OCI-LY1 (cell line): Measurements from ENCODE around the gene FNIP1.
A peak's percentile ranks its signal among the peaks of the same experiment; 100 is the strongest.
"Not testable (repeated sequence)": the region's sequence is repeated elsewhere in the genome, so short reads cannot be mapped to it uniquely, and the experiment has no call there.

ENCODE experiments used
- H2AFZ ChIP-seq: fragments of 200-600 bp; sonication (generic), shearing (Covaris generic); 2 replicates; pipeline ENCODE4 v1.6.0; 2014; ENCODE audit warnings: antibody characterized with exemption, mild to moderate bottlenecking, low read length
- H3F3A ChIP-seq: fragments of 200-600 bp; sonication (generic), shearing (Covaris generic); 2 replicates; pipeline ENCODE4 v1.6.0; 2014; ENCODE audit warnings: mild to moderate bottlenecking, antibody characterized with exemption, low read length, moderate library complexity; ENCODE audit not compliant: insufficient read depth
- H3K27ac ChIP-seq: fragments of 200-600 bp; sonication (generic); 2 replicates; pipeline ENCODE4 v1.5.1; 2014; ENCODE audit warnings: low read length, mixed run types, mild to moderate bottlenecking, low read depth; ENCODE audit not compliant: poor library complexity, severe bottlenecking
- H3K27me3 ChIP-seq: fragments of 200-600 bp; sonication (generic); 2 replicates; pipeline ENCODE4 v1.6.0; 2014; ENCODE audit warnings: antibody characterized with exemption, mild to moderate bottlenecking, low read length, moderate library complexity; ENCODE audit not compliant: insufficient read depth
- H3K36me3 ChIP-seq: fragments of 200-600 bp; sonication (generic); 2 replicates; pipeline ENCODE4 v1.6.1; 2014; ENCODE audit warnings: mild to moderate bottlenecking, antibody characterized with exemption, low read length, moderate library complexity, mixed read lengths; ENCODE audit not compliant: insufficient read depth
- H3K4me1 ChIP-seq: fragments of 200-600 bp; sonication (generic); 2 replicates; pipeline ENCODE4 v1.5.1; 2014; ENCODE audit warnings: mild to moderate bottlenecking, low read length, moderate library complexity; ENCODE audit not compliant: insufficient read depth, severe bottlenecking
- H3K4me2 ChIP-seq: fragments of 200-600 bp; sonication (generic), shearing (Covaris generic); 2 replicates; pipeline ENCODE4 v1.6.1; 2014; ENCODE audit warnings: low read length
- H3K4me3 ChIP-seq: fragments of 200-600 bp; sonication (generic); 2 replicates; pipeline ENCODE4 v1.5.1; 2014; ENCODE audit warnings: low read length, low read depth, mild to moderate bottlenecking, mixed read lengths; ENCODE audit not compliant: poor library complexity, severe bottlenecking
- H3K79me2 ChIP-seq: fragments of 200-600 bp; shearing (Covaris generic); 2 replicates; pipeline ENCODE4 v1.6.1; 2016; ENCODE audit warnings: mixed run types, low read length, mixed read lengths; ENCODE audit not compliant: insufficient read depth
- H3K9ac ChIP-seq: fragments of 200-600 bp; sonication (generic), shearing (Covaris generic); 2 replicates; pipeline ENCODE4 v1.6.1; 2014; ENCODE audit warnings: mild to moderate bottlenecking, low read length, mixed read lengths
- H3K9me2 ChIP-seq: fragments of 200-600 bp; sonication (generic), shearing (Covaris generic); 2 replicates; pipeline ENCODE4 v1.6.1; 2014; ENCODE audit warnings: low read depth, mild to moderate bottlenecking, low read length, mixed read lengths
- H3K9me3 ChIP-seq: fragments of 200-600 bp; shearing (Covaris generic); 2 replicates; pipeline ENCODE4 v1.6.1; 2014; ENCODE audit warnings: low read length, mixed read lengths
- H4K20me1 ChIP-seq: fragments of 200-600 bp; sonication (generic), shearing (Covaris generic); 2 replicates; pipeline ENCODE4 v1.6.0; 2016; ENCODE audit warnings: mild to moderate bottlenecking, low read length; ENCODE audit not compliant: insufficient read depth
- EZH2 ChIP-seq: fragments of 200-600 bp; sonication (generic), shearing (Covaris generic); IDR thresholded peaks from 2 replicates; pipeline ENCODE4 v1.8.0; 2017; ENCODE audit warnings: borderline replicate concordance, mixed run types, mild to moderate bottlenecking, antibody characterized with exemption, low read length, moderate library complexity, mixed read lengths
- TF ChIP-seq, protein P1 (sequence below): fragments of 200-600 bp; sonication (generic), shearing (Covaris generic); IDR thresholded peaks from 2 replicates; pipeline ENCODE4 v1.5.1; 2017; ENCODE audit warnings: mild to moderate bottlenecking, antibody characterized with exemption, low read length, moderate library complexity, mixed read lengths

The FNIP1 gene

DNA sequence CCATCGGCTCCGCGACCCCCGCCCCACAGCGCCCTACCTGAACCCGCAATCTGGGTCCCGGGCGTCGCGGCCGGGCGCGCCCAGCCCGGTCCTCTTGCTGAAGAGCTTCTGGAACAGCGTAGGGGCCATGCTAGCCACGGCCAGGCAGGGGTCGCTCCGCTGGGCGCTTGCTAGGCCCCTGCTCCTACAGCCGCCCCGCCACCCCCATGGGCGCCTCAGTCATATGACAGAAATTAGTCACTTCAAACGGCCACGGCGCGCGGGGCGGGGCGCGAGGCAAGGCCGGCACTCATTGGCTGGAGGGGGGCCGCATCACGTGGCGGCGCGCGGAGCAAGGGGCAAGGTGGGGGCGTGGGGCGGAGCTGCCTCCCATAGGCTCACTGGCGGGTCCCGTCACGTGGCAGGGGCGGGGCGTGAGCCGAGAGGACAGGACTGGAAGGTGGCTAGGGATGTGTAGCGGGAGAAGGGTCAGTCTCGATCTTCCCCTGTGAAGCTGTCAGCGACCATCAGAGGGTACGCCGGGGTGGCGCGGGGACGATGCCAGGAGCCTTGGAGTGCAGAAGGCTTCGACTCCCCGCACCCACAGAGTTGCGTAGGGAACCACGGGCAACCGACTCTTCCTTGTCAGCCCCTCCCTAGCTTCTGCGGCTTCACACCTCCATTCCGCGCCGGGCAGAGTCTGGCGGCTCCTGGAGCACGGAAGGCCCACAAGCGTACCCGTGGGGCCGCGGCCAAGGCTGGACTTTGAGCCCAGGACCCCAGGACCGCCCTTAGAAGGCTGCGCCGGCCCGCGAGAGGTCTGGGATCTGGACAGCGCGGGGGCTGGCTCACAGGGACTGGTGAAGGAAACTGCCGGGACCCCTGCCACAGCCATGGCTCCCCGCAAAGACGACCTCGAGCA lies at the start of gene FNIP1:
TSS of gene FNIP1 (minus strand) at position 225 of the 901 bp plus-strand sequence. CDS start at position 129, 96 bp downstream.
- no peak for TF ChIP-seq EZH2
- TF ChIP-seq, protein P1, sequence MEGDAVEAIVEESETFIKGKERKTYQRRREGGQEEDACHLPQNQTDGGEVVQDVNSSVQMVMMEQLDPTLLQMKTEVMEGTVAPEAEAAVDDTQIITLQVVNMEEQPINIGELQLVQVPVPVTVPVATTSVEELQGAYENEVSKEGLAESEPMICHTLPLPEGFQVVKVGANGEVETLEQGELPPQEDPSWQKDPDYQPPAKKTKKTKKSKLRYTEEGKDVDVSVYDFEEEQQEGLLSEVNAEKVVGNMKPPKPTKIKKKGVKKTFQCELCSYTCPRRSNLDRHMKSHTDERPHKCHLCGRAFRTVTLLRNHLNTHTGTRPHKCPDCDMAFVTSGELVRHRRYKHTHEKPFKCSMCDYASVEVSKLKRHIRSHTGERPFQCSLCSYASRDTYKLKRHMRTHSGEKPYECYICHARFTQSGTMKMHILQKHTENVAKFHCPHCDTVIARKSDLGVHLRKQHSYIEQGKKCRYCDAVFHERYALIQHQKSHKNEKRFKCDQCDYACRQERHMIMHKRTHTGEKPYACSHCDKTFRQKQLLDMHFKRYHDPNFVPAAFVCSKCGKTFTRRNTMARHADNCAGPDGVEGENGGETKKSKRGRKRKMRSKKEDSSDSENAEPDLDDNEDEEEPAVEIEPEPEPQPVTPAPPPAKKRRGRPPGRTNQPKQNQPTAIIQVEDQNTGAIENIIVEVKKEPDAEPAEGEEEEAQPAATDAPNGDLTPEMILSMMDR = no peak
- no peaks in the 10 kb centered on the region for H3K9me3 ChIP-seq
- H3K9me2 ChIP-seq = no peaks in the 10 kb centered on the region
- no peaks in the 10 kb centered on the region for H4K20me1 ChIP-seq
- no peaks in the 10 kb centered on the region for H3K36me3 ChIP-seq
- no peaks in the 10 kb centered on the region for H3K27me3 ChIP-seq
- H3K79me2 ChIP-seq = peaks cover 41% of the 10 kb centered on the region
- H3K4me3 ChIP-seq = peak within 1 kb of the TSS; percentile 96
- peak within 1 kb of the TSS; percentile 15; the same call in 1 of the 2 replicates for H2AFZ ChIP-seq
- H3F3A ChIP-seq = no peaks in the 10 kb centered on the region
- H3K27ac ChIP-seq = peak within 1 kb of the TSS; percentile 62
- peak within 1 kb of the TSS; percentile 90 for H3K9ac ChIP-seq
- peaks cover 32% of the 10 kb centered on the region for H3K4me1 ChIP-seq
- peak within 1 kb of the TSS; percentile 92 for H3K4me2 ChIP-seq

DNA sequence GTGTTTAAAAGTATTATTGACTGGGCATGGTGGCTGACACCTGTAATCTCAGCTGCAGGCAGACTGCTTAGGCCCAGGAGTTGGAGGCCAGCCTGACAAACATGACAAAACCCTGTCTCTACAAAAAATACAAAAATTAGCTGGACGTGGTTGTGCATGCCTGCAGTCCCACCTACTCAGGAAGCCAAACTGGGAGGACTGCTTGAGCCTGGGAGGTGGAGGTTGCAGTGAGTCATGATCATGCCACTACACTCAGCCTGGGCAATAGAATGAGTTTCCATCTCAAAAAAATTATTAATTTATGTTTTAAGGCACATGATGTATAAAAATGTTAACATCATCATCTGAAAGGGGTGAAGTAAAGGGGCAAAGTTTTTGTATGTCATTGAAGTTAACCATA lies 49.7 kb upstream of the FNIP1 start:
- H4K20me1 ChIP-seq = no peaks in the 10 kb centered on the region
- no peak for TF ChIP-seq EZH2
- TF ChIP-seq, protein P1 = no peak
- no peaks in the 10 kb centered on the region for H3F3A ChIP-seq
- no peaks in the 10 kb centered on the region for H3K27me3 ChIP-seq
- no peak overlapping the region for H3K9ac ChIP-seq
- H3K9me3 ChIP-seq = peaks cover 18% of the 10 kb centered on the region; the same call in 1 of the 2 replicates
- H3K36me3 ChIP-seq = no peaks in the 10 kb centered on the region
- H3K4me2 ChIP-seq = no peak overlapping the region
- H3K4me1 ChIP-seq = no peaks in the 10 kb centered on the region
- H3K4me3 ChIP-seq = no peak overlapping the region
- no peak overlapping the region for H3K27ac ChIP-seq
- H3K79me2 ChIP-seq = no peaks in the 10 kb centered on the region
- H3K9me2 ChIP-seq = no peaks in the 10 kb centered on the region
- no peak overlapping the region for H2AFZ ChIP-seq

DNA sequence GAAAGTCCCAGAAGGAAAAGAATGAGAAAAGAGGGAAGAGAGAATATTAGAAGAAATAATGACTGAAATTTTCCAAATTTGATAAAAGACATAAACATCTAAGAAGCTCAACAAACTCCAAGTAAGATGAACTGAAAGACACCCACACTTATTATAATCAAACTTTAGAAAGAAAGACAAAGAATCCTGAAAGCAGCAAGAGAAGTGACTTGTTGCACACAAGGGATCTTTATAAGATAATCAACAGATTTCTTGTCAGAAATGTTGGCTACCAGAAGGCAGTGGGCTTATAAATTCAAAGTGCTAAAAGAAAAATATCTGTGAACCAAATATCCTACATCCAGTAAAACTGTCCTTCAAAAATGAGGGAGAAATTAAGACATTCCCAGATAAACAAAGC lies 49.0 kb upstream of the FNIP1 start:
- H3K27ac ChIP-seq = no peak overlapping the region
- H2AFZ ChIP-seq = no peak overlapping the region
- H3F3A ChIP-seq = no peaks in the 10 kb centered on the region
- H3K9me3 ChIP-seq = peaks cover 18% of the 10 kb centered on the region; the same call in 1 of the 2 replicates
- no peaks in the 10 kb centered on the region for H3K36me3 ChIP-seq
- no peaks in the 10 kb centered on the region for H3K9me2 ChIP-seq
- H3K4me2 ChIP-seq = no peak overlapping the region
- H4K20me1 ChIP-seq = no peaks in the 10 kb centered on the region
- no peaks in the 10 kb centered on the region for H3K4me1 ChIP-seq
- H3K27me3 ChIP-seq = no peaks in the 10 kb centered on the region
- no peak overlapping the region for H3K9ac ChIP-seq
- no peaks in the 10 kb centered on the region for H3K79me2 ChIP-seq
- H3K4me3 ChIP-seq = no peak overlapping the region
- no peak for TF ChIP-seq EZH2
- TF ChIP-seq, protein P1 = no peak

DNA sequence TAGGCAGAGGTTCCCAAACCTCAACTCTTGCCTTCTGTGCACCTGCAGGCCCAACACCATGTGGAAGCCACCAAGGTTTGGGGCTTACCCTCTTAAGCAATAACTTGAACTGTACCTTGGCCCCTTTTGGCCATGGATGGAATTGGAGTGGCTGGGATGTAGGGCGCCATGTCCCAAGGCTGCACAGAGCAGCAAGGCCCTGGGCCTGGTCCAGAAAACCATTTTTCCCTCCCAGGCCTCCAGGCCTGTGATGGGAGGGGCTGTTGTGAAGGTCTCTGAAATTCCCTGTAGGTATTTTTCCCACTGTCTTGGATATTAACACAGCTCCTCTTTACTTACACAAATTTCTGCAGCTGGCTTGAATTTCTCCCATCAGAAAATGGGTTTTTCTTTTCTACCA lies 46.2 kb upstream of the FNIP1 start:
- H3K36me3 ChIP-seq, H3K27ac ChIP-seq, H3F3A ChIP-seq, H3K9ac ChIP-seq, H3K4me1 ChIP-seq, H3K27me3 ChIP-seq, H3K79me2 ChIP-seq, H3K4me3 ChIP-seq, H4K20me1 ChIP-seq, H3K9me2 ChIP-seq, H2AFZ ChIP-seq, H3K4me2 ChIP-seq: not testable (repeated sequence)
- H3K9me3 ChIP-seq = peaks cover 11% of the 10 kb centered on the region; the same call in 1 of the 2 replicates

DNA sequence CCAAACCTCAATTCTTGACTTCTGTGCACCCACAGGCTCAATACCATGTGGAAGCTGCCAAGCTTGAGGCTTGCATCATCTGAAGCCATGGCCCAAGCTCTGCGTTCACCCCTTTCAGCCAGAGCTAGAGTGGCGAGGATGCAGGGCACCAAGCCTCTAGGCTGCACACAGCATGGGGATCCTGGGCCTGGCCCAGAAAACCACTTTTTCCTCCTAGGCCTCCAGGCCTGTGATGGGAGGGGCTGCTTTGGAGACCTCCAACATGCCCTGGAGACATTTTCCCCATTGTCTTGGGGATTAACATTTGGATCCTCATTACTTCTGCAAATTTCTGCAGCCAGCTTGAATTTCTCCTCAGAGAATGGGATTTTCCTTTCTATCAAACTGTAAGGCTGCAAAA lies 35.9 kb upstream of the FNIP1 start:
- not testable (repeated sequence) for H3F3A ChIP-seq, H4K20me1 ChIP-seq

More for the DNA sequence above, 35.9 kb upstream of the FNIP1 start:
- H3K9ac ChIP-seq, H3K4me1 ChIP-seq, H3K27me3 ChIP-seq, H3K4me2 ChIP-seq, H2AFZ ChIP-seq, H3K79me2 ChIP-seq, H3K9me3 ChIP-seq, H3K4me3 ChIP-seq, H3K9me2 ChIP-seq, H3K36me3 ChIP-seq, H3K27ac ChIP-seq: not testable (repeated sequence)
